AG09319 (cell line): ENCODE results near the gene FHL1.
"Not testable (repeated sequence)": the region's sequence is repeated elsewhere in the genome, so short reads cannot be mapped to it uniquely, and the experiment has no call there.

Source experiments
- DNase-seq: peaks from one replicate; pipeline ENCODE4 v3.0.0-alpha.2; 2010; ENCODE audit warnings: low read depth; ENCODE audit errors: extremely low read depth
- CTCF ChIP-seq: IDR thresholded peaks from 2 replicates; pipeline ENCODE4 v1.5.1; 2011; ENCODE audit warnings: low read depth, mild to moderate bottlenecking, inconsistent platforms, low read length, moderate library complexity

The FHL1 gene

GRCh38 chrX:136227948-136228838 lies 80.9 kb downstream of the FHL1 start:
- TF ChIP-seq CTCF, result no peak
- no peak for DNase-seq

GRCh38 chrX:136228839-136229207 lies 81.5 kb downstream of the FHL1 start:
- no peak for TF ChIP-seq CTCF
- no peak for DNase-seq

GRCh38 chrX:136237074-136237473 lies 89.7 kb downstream of the FHL1 start:
- TF ChIP-seq CTCF, result no peak
- DNase-seq, result no peak

DNA sequence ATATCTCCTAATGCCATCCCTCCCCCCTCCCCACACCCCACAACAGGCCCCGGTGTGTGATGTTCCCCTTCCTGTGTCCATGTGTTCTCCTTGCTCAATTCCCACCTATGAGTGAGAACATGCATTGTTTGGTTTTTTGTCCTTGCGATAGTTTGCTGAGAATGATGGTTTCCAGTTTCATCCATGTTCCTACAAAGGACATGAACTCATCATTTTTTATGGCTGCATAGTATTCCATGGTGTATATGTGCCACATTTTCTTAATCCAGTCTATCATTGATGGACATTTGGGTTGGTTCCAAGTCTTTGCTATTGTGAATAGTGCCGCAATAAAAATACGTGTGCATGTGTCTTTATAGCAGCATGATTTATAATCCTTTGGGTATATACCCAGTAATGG lies 90.5 kb downstream of the FHL1 start:
- not testable (repeated sequence) for DNase-seq

DNA sequence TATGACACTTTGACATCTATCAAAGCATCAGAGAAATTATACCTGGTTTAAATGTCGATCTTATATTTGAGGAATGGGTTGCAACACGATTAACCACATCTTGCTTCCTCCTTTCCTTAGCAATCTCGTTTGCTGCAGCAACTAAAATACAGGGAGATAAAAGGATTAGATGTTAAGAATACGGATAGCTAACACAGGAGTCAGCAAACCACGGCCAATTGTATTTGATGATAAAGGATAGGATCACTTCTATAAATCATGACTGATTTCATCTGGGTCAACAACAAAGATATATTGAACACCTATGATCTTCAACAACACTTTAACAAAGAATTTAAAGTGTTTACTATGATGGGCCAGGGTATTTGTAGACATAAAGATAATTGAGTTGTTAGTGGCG lies 98.9 kb downstream of the FHL1 start:
- DNase-seq, result no peak
- TF ChIP-seq CTCF, result no peak

DNA sequence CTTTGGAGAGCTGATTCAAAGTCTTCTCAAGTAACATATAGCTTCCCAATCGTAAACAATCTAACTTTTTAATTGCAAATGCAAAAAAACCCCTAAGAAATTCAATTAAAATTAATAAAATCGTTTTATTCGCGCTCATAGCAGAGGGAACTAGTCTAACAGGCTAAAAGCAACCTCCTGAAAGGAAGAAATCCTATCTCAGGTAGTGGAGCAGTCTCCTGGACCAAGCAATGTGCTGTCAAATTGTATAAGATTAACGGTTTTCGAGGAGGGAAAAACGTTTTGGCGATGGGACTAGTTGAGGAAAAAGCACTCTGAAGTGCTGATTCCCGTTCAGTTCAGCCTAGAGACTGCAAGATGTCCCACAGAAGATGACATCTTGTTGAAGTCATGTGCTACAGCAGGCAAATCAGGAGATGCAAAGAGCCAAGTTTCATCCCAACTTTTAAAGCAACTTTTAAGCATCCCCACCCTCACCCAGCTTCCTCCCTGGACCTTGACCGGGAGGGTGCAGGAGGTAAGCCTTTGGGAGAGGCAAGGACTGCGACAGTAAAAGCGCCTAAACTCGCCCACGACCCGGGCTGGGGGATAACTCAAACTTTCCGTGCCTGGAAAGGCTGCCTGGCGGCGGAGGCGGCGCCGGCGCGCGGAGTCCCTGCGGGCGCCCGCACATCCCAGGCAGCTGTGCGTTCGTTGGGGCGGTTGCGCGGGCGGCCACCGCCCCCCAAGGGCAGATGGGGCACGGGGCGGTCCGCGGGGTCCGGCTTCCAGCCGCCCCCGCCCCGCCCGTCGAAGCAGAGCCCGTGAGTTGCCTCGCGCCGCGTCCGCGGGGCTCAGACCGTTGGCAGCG lies 103.1 kb downstream of the FHL1 start:
- no peak for DNase-seq
- no peak for TF ChIP-seq CTCF

DNA sequence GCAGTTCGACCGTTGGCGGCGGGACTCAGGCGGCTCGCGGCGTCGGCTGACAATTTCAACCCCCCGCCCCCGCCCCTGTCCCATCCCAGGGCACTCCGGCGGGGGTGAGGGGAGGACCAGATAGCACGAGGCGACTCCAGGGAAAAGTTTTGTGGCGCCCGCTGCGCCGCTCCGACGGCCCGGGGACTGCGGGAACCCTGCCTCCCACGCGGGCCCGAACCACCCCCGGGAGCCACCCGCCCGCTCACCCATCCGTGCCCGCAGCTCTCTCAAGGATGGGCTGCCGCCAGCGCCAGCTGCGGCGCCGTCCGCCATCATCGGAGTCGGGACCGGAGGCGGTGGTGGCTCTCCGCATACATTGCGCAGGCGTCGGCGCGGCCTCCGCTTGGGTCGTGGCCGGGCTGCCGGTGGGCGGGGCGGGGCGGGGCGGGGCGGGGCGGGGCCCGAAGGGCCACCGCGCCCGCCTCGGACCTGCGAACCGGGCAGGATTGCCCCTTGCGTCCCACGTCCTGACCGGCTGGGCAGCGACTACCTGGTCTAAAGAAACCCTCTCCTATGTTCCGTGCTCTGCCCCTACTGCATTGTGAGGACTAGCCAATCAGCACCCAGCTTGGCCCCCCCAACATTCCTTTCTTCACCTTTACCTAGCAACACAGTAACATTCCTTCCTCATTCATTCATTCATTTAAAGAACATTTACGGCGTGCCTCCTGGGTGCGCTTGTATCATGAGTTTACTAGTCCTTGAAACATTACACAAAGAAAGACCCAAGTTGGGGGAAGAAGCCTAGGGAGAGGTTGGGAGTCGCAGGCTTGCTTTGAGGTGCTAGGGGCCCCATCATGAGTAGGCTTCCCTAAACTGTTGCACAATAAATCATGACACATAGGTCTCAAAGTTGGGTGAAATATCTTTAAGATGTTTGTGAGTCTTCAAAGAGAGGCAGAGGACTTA lies 104.0 kb downstream of the FHL1 start, which contains the start of gene MAP7D3:
Gene MAP7D3 (minus strand): TSS at position 360 of the 951 bp plus-strand sequence. CDS start 42 bp downstream, at position 318.
- TF ChIP-seq CTCF, result no peak
- DNase-seq, result no peak
